SKM-1 treated with dmso at 0.1 percent for 144 hours (cell line): ENCODE results near the gene ARMC7.
A peak's percentile ranks its signal among the peaks of the same experiment; 100 is the strongest.

Experiments used
- DNase-seq: peaks from one replicate; lab custom pipeline; 2025; ENCODE audit not compliant: unreplicated experiment; lab: John Stamatoyannopoulos, UW

Gene ARMC7

GRCh38 chr17:75077496-75078283 lies 32.1 kb upstream of the ARMC7 start:
- no peak for DNase-seq

GRCh38 chr17:75078284-75079022 lies 31.3 kb upstream of the ARMC7 start:
- no peak for DNase-seq

- no peak for DNase-seq
Observed at GRCh38 chr17:75079023-75079373, 30.8 kb upstream of the ARMC7 start.

- DNase-seq = no peak
Observed at GRCh38 chr17:75081611-75082540, 27.9 kb upstream of the ARMC7 start.

- DNase-seq = no peak
Observed at GRCh38 chr17:75082683-75083082, 27.1 kb upstream of the ARMC7 start.

- no peak for DNase-seq
Observed at GRCh38 chr17:75084039-75084660, 25.6 kb upstream of the ARMC7 start.

- DNase-seq = no peak
Observed at GRCh38 chr17:75086496-75087181, 23.1 kb upstream of the ARMC7 start.

GRCh38 chr17:75087182-75087557 lies 22.6 kb upstream of the ARMC7 start:
- DNase-seq = no peak

- peak; percentile 67 for DNase-seq
Observed at GRCh38 chr17:75087558-75088453, 22.0 kb upstream of the ARMC7 start, which contains the start of gene SLC16A5. SLC16A5 (plus strand) TSS chr17:75087954; CDS start chr17:75093637, 5,683 bp downstream.

GRCh38 chr17:75088465-75089417 lies 21.0 kb upstream of the ARMC7 start:
- DNase-seq = no peak

- no peak for DNase-seq
Observed at GRCh38 chr17:75090871-75091854, 18.6 kb upstream of the ARMC7 start.

GRCh38 chr17:75091855-75092327 lies 17.9 kb upstream of the ARMC7 start:
- no peak for DNase-seq

- DNase-seq = no peak
Observed at GRCh38 chr17:75093548-75094158, 16.1 kb upstream of the ARMC7 start.

GRCh38 chr17:75094871-75095399 lies 14.8 kb upstream of the ARMC7 start:
- no peak for DNase-seq

- DNase-seq = peak; percentile 92
Observed at GRCh38 chr17:75096082-75096625, 13.6 kb upstream of the ARMC7 start.

- no peak for DNase-seq
Observed at GRCh38 chr17:75097865-75098264, 11.9 kb upstream of the ARMC7 start.
